GM12878 (cell line): Measurements from ENCODE around the gene EFHC1. TPM values are rescaled to one million over a fixed set of nuclear protein-coding genes. Genes with fewer than 3 reads are reported as not detected.

Experiments
- CREB1 ChIP-seq: IDR thresholded peaks from 2 replicates; pipeline ENCODE4 v1.6.1; 2012; ENCODE audit warnings: low read depth, mild to moderate bottlenecking, inconsistent platforms
- ETV6 ChIP-seq, 2 experiments: fragments of 450-650 bp in 1 of 2; IDR thresholded peaks in 1 of 2; conservative IDR thresholded peaks in 1 of 2; 2 replicates each; pipeline ENCODE4 v1.6.1; 2014; ENCODE audit warnings: antibody characterized with exemption in 1 of 2, borderline replicate concordance in 1 of 2, low read depth in 1 of 2, mild to moderate bottlenecking in 1 of 2, moderate library complexity in 1 of 2
- HDAC6 ChIP-seq: fragments of 200-600 bp; sonication (generic); IDR thresholded peaks from one replicate; pipeline ENCODE4 v1.8.0; 2017; ENCODE audit warnings: antibody characterized with exemption; ENCODE audit not compliant: unreplicated experiment
- MTA2 ChIP-seq: fragments of 450-650 bp; IDR thresholded peaks from 2 replicates; pipeline ENCODE4 v1.6.1; 2016; ENCODE audit warnings: low read depth, mild to moderate bottlenecking, moderate library complexity
- NFIC ChIP-seq: IDR thresholded peaks from 2 replicates; pipeline ENCODE4 v1.6.1; 2012; ENCODE audit warnings: low read depth, mild to moderate bottlenecking, inconsistent platforms, low read length, moderate library complexity
- POLR2A ChIP-seq: IDR thresholded peaks from 2 replicates; pipeline ENCODE4 v1.6.1; 2011; ENCODE audit warnings: low read depth, mild to moderate bottlenecking, low read length
- POU2F2 ChIP-seq: IDR thresholded peaks from 3 replicates; pipeline ENCODE4 v1.6.1; 2011; ENCODE audit warnings: low read depth, mild to moderate bottlenecking, low read length, borderline replicate concordance
- RELA ChIP-seq: fragments of 450-650 bp; IDR thresholded peaks from 2 replicates; pipeline ENCODE4 v1.8.0; 2014; ENCODE audit warnings: borderline replicate concordance; ENCODE audit not compliant: partially characterized antibody
- SREBF2 ChIP-seq: IDR thresholded peaks from 2 replicates; pipeline ENCODE4 v1.6.1; 2012; ENCODE audit warnings: mild to moderate bottlenecking, low read length
- TCF12 ChIP-seq: IDR thresholded peaks from 2 replicates; pipeline ENCODE4 v1.6.1; 2011; ENCODE audit warnings: low read depth, mild to moderate bottlenecking, low read length
- USF2 ChIP-seq: IDR thresholded peaks from 2 replicates; pipeline ENCODE4 v1.6.1; 2011; ENCODE audit warnings: low read depth, low read length, improper control_type of control experiment, borderline replicate concordance
- ZBED1 ChIP-seq: IDR thresholded peaks from 2 replicates; pipeline ENCODE4 v1.6.1; 2016; ENCODE audit warnings: borderline replicate concordance
- ZNF687 ChIP-seq: fragments of 450-650 bp; IDR thresholded peaks from 2 replicates; pipeline ENCODE4 v1.6.1; 2017; ENCODE audit warnings: mild to moderate bottlenecking, moderate library complexity
- polyA plus RNA-seq, 11 experiments: library from polyadenylated mRNA; depleted of rRNA in 4 of 11; unstranded in 6 of 11; stranded (reverse) in 5 of 11; fragments of >200 nt; fragmentation: Nextera tagmentation in 4 of 11; fragmentation: Illumina TruSeq in 1 of 11; extraction: Ambion mirVana in 4 of 11; extraction: Trizol in 1 of 11; gene quantifications; 1 replicate in 1 of 11; 2 replicates in 10 of 11; pipeline versions ENCODE4 v1.2.1 to v1.2.3, GENCODE V29; 2011 to 2016; ENCODE audit warnings: inconsistent platforms in 2 of 11, missing spikeins in 2 of 11, low read depth in 1 of 11
- total RNA-seq, 4 experiments: library from RNA; depleted of rRNA in 3 of 4; stranded (reverse); fragments of >200 nt in 3 of 4; fragmentation: Illumina TruSeq in 1 of 4; extraction: Trizol in 1 of 4; gene quantifications; 2 replicates each; pipeline versions ENCODE4 v1.2.1 to v1.2.3, GENCODE V29; 2013 to 2021
- TF ChIP-seq, protein P1 (sequence below): fragments of 450-650 bp; IDR thresholded peaks from 2 replicates; pipeline ENCODE4 v1.6.1; 2017; ENCODE audit warnings: low read depth, mild to moderate bottlenecking, moderate library complexity
- TF ChIP-seq, protein P2 (sequence below): IDR thresholded peaks from 2 replicates; pipeline ENCODE4 v1.6.1; 2012; ENCODE audit warnings: low read length, inconsistent platforms
- TF ChIP-seq, protein P3 (sequence below): fragments of 150-350 bp; IDR thresholded peaks from 2 replicates; pipeline ENCODE4 v1.6.1; 2016; ENCODE audit warnings: low read depth, low read length

EFHC1 gene
- total and polyA plus RNA-seq, 10 of the 15 experiments (the other 5 are each of a cell fraction or from before 2014, with no cell fraction given), result 5.5 to 14.5 (median 8.8) TPM

GRCh38 chr6:52389626-52390360 lies 30.3 kb upstream of the EFHC1 start (continued):
- TF ChIP-seq ZNF687 (no peak), RELA (no peak), USF2 (no peak), TCF12 (peak; percentile 90), POLR2A (no peak), ETV6 (conservative IDR thresholded peaks at IDR 0.05 in 1 of 2, IDR thresholded peaks at IDR 0.05 in 1 of 2; ENCODE audit: borderline replicate concordance in 1 of 2, low read depth in 1 of 2) (peak in 1 of 2 experiments; percentile 78; a peak in 1 of 4 replicates), POU2F2 (peak; percentile 71; the same call in 1 of the 3 replicates), CREB1 (no peak; the same call in 1 of the 2 replicates), ZBED1 (no peak), SREBF2 (no peak), HDAC6 (no peak), NFIC (peak; percentile 96), MTA2 (peak; percentile 98)
- TF ChIP-seq, protein P1, sequence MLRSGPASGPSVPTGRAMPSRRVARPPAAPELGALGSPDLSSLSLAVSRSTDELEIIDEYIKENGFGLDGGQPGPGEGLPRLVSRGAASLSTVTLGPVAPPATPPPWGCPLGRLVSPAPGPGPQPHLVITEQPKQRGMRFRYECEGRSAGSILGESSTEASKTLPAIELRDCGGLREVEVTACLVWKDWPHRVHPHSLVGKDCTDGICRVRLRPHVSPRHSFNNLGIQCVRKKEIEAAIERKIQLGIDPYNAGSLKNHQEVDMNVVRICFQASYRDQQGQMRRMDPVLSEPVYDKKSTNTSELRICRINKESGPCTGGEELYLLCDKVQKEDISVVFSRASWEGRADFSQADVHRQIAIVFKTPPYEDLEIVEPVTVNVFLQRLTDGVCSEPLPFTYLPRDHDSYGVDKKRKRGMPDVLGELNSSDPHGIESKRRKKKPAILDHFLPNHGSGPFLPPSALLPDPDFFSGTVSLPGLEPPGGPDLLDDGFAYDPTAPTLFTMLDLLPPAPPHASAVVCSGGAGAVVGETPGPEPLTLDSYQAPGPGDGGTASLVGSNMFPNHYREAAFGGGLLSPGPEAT, result peak; percentile 67; the same call in 1 of the 2 replicates
- TF ChIP-seq, protein P2, sequence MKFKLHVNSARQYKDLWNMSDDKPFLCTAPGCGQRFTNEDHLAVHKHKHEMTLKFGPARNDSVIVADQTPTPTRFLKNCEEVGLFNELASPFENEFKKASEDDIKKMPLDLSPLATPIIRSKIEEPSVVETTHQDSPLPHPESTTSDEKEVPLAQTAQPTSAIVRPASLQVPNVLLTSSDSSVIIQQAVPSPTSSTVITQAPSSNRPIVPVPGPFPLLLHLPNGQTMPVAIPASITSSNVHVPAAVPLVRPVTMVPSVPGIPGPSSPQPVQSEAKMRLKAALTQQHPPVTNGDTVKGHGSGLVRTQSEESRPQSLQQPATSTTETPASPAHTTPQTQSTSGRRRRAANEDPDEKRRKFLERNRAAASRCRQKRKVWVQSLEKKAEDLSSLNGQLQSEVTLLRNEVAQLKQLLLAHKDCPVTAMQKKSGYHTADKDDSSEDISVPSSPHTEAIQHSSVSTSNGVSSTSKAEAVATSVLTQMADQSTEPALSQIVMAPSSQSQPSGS, result peak; percentile 77
- TF ChIP-seq, protein P3, sequence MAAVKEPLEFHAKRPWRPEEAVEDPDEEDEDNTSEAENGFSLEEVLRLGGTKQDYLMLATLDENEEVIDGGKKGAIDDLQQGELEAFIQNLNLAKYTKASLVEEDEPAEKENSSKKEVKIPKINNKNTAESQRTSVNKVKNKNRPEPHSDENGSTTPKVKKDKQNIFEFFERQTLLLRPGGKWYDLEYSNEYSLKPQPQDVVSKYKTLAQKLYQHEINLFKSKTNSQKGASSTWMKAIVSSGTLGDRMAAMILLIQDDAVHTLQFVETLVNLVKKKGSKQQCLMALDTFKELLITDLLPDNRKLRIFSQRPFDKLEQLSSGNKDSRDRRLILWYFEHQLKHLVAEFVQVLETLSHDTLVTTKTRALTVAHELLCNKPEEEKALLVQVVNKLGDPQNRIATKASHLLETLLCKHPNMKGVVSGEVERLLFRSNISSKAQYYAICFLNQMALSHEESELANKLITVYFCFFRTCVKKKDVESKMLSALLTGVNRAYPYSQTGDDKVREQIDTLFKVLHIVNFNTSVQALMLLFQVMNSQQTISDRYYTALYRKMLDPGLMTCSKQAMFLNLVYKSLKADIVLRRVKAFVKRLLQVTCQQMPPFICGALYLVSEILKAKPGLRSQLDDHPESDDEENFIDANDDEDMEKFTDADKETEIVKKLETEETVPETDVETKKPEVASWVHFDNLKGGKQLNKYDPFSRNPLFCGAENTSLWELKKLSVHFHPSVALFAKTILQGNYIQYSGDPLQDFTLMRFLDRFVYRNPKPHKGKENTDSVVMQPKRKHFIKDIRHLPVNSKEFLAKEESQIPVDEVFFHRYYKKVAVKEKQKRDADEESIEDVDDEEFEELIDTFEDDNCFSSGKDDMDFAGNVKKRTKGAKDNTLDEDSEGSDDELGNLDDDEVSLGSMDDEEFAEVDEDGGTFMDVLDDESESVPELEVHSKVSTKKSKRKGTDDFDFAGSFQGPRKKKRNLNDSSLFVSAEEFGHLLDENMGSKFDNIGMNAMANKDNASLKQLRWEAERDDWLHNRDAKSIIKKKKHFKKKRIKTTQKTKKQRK, result no peak
